Stromal cell of bone marrow (primary cell): ENCODE measurements around the gene C6orf58.
A peak's percentile ranks its signal among the peaks of the same experiment; 100 is the strongest.
"Not testable (repeated sequence)": the region's sequence is repeated elsewhere in the genome, so short reads cannot be mapped to it uniquely, and the experiment has no call there.

ENCODE experiments used
- DNase-seq: peaks from one replicate; pipeline ENCODE4 v3.0.0-alpha.2; 2012; ENCODE audit warnings: low read depth

C6orf58 gene

GRCh38 chr6:127592964-127593363, 16.0 kb downstream of the C6orf58 start:
- no peak for DNase-seq

GRCh38 chr6:127593456-127593855, 16.5 kb downstream of the C6orf58 start:
- not testable (repeated sequence) for DNase-seq

GRCh38 chr6:127606131-127606562, 29.2 kb downstream of the C6orf58 start:
- DNase-seq: peak; percentile 27

GRCh38 chr6:127608554-127609270, 31.7 kb downstream of the C6orf58 start:
- no peak for DNase-seq

- peak; percentile 50 for DNase-seq
These were observed 41.8 kb downstream of the C6orf58 start for GRCh38 chr6:127618729-127619128.

- DNase-seq: no peak
These were observed 53.8 kb downstream of the C6orf58 start for GRCh38 chr6:127630800-127631199.

GRCh38 chr6:127634178-127634577, 57.2 kb downstream of the C6orf58 start:
- DNase-seq: no peak

- DNase-seq: no peak
These were observed 58.1 kb downstream of the C6orf58 start for GRCh38 chr6:127635091-127635490.

- no peak for DNase-seq
These were observed 60.9 kb downstream of the C6orf58 start for GRCh38 chr6:127637830-127638409.
